Suprapubic skin (tissue), 4 donors: ENCODE data around the gene CACNB4. TPM values are rescaled to one million over a fixed set of nuclear protein-coding genes. Genes with fewer than 3 reads are reported as not detected.
"Not testable (repeated sequence)": the region's sequence is repeated elsewhere in the genome, so short reads cannot be mapped to it uniquely, and the experiment has no call there.

Experiments used
- DNase-seq, 2 donors: peaks; one replicate each; pipeline ENCODE4 v3.0.0-alpha.2; 2019; ENCODE audit warnings: low spot score in 2 of 2
- H3K27ac ChIP-seq: fragments of 200-600 bp; sonication (generic); one replicate; pipeline ENCODE4 v1.5.1; 2019
- H3K27me3 ChIP-seq: fragments of 200-600 bp; sonication (generic); one replicate; pipeline ENCODE4 v1.5.1; 2019
- H3K36me3 ChIP-seq: fragments of 200-600 bp; sonication (generic); one replicate; pipeline ENCODE4 v1.5.1; 2019
- H3K4me1 ChIP-seq: fragments of 200-600 bp; sonication (generic); one replicate; pipeline ENCODE4 v1.5.1; 2019
- H3K4me3 ChIP-seq: fragments of 200-600 bp; sonication (generic); one replicate; pipeline ENCODE4 v1.5.1; 2019; ENCODE audit warnings: mild to moderate bottlenecking
- H3K9me3 ChIP-seq: fragments of 200-600 bp; sonication (generic); one replicate; pipeline ENCODE4 v1.5.1; 2019
- EP300 ChIP-seq: sonication (generic); formaldehyde crosslinking; IDR thresholded peaks from one replicate; pipeline ENCODE4 v1.6.1; 2017; ENCODE audit warnings: antibody characterized with exemption
- POLR2A ChIP-seq, 2 donors: fragments of 450-650 bp; IDR thresholded peaks; one replicate each; pipeline ENCODE4 v1.6.1; 2017; ENCODE audit warnings: antibody characterized with exemption in 2 of 2, mild to moderate bottlenecking in 2 of 2, moderate library complexity in 2 of 2
- POLR2AphosphoS5 ChIP-seq, 3 donors: sonication (generic); formaldehyde crosslinking; IDR thresholded peaks; one replicate each; pipeline ENCODE4 v1.6.1; 2017; ENCODE audit warnings: antibody characterized with exemption in 3 of 3
- WGBS: methylation state at CpG from one replicate; pipeline ENCODE4 v1.1.5; 2018; 5-methylcytosine and 5-hydroxymethylcytosine counted together
- total RNA-seq, 4 donors: library from RNA; depleted of rRNA; stranded (reverse); fragments of >200 nt; gene quantifications; one replicate each; pipeline ENCODE4 v1.1.0, GENCODE V29; 2016
- TF ChIP-seq, protein P1 (sequence below), 2 donors: fragments of 200-600 bp in 1 of 2; fragments of 450-650 bp in 1 of 2; sonication (generic) in 1 of 2; IDR thresholded peaks; one replicate each; pipeline ENCODE4 v1.5.1; 2016 to 2019; ENCODE audit warnings: antibody characterized with exemption in 2 of 2, mild to moderate bottlenecking in 1 of 2, moderate library complexity in 1 of 2

The CACNB4 gene
- total RNA-seq, 4 donors from 2014 or later: 7.6 to 14.5 (median 10.7) TPM

DNA sequence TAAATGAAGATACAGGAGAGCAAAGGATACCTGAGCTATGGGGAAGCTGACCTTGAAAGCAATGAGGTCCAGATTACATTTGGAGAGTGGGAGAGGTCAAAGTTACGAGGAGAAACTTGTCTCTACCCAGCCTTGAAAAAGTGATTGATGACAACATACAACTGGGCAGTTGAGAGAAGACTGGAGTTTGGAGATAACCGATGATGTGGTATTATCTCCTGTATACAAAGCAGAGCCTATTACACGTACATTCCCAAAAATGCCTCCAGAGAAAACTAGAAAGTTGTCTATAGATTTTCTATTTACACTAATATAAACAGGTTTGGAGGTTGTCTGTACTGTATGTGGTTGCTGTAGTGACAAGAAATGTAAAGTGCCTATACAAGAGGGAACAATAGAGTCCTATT lies 299.0 kb downstream of the CACNB4 start:
- H3K27ac ChIP-seq: no peak overlapping the region
- DNase-seq: no peak
- peaks cover 3% of the 10 kb centered on the region for H3K4me1 ChIP-seq
- 92% methylated on average over 3 of the region's 3 CpGs for WGBS
- TF ChIP-seq POLR2A (IDR thresholded peaks at IDR 0.05) (no peak), EP300 (no peak), POLR2AphosphoS5 (IDR thresholded peaks at IDR 0.05) (no peak)
- TF ChIP-seq, protein P1, sequence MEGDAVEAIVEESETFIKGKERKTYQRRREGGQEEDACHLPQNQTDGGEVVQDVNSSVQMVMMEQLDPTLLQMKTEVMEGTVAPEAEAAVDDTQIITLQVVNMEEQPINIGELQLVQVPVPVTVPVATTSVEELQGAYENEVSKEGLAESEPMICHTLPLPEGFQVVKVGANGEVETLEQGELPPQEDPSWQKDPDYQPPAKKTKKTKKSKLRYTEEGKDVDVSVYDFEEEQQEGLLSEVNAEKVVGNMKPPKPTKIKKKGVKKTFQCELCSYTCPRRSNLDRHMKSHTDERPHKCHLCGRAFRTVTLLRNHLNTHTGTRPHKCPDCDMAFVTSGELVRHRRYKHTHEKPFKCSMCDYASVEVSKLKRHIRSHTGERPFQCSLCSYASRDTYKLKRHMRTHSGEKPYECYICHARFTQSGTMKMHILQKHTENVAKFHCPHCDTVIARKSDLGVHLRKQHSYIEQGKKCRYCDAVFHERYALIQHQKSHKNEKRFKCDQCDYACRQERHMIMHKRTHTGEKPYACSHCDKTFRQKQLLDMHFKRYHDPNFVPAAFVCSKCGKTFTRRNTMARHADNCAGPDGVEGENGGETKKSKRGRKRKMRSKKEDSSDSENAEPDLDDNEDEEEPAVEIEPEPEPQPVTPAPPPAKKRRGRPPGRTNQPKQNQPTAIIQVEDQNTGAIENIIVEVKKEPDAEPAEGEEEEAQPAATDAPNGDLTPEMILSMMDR (IDR thresholded peaks at IDR 0.05): no peak
- H3K4me3 ChIP-seq: no peak overlapping the region
- no peaks in the 10 kb centered on the region for H3K27me3 ChIP-seq
- no peaks in the 10 kb centered on the region for H3K9me3 ChIP-seq
- H3K36me3 ChIP-seq: peaks cover 20% of the 10 kb centered on the region

DNA sequence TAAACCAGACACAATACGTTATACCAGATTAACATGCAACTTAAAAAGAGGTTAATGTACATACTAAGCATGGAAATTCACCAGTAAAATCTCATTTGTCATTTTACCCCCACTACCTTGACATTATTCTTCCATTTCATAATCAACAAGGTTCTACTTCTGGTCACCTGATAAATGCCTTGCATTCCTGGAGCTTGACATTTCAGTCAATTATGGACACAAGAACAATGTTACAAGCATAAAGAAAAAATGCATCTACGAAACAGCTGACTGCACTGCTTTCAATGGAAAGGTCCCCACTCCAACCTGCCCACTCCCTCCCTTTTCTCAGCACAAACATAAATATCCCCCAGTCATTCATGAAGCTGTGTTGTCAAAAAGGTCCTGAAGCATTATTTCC lies 302.1 kb downstream of the CACNB4 start:
- H3K4me1 ChIP-seq: peaks cover 3% of the 10 kb centered on the region
- H3K36me3 ChIP-seq: peaks cover 9% of the 10 kb centered on the region
- H3K4me3 ChIP-seq: no peak overlapping the region
- 96% methylated on average over 2 of the region's 2 CpGs for WGBS
- no peak for DNase-seq
- H3K27me3 ChIP-seq: no peaks in the 10 kb centered on the region
- TF ChIP-seq POLR2A (IDR thresholded peaks at IDR 0.05): no peak
- no peak for TF ChIP-seq POLR2AphosphoS5 (IDR thresholded peaks at IDR 0.05)
- TF ChIP-seq, protein P1 (IDR thresholded peaks at IDR 0.05): no peak
- TF ChIP-seq EP300: no peak
- no peak overlapping the region for H3K27ac ChIP-seq
- no peaks in the 10 kb centered on the region for H3K9me3 ChIP-seq

DNA sequence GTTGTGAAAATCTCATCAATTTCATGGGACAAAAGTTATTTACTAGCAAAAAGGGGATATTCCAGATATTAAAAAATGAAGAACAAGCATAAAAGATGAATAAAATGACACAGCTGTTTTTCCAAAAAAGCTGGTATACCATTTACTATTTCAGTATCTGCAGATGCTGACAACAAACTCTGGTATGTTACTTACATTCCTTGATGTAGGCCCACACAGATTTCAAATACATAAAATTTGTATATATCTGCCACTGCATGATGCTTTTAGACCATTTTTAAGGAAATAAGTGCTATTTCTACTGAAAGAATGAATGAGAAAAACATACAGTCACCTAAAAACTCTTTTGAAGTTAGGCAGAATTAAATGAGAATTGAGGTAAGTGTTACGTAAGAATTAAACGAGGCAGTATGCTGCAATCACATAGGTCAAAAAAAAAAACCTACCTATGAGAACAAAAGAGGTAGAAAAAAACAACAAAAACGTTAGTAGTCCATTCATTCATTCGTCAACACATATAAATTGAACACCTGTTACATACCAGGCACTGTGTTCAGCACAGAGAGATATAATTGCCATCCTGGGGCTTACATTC lies 303.1 kb downstream of the CACNB4 start:
- no peak overlapping the region for H3K4me3 ChIP-seq
- no peaks in the 10 kb centered on the region for H3K9me3 ChIP-seq
- H3K4me1 ChIP-seq: no peaks in the 10 kb centered on the region
- no peak for DNase-seq
- WGBS: 70% methylated on average over 4 of the region's 4 CpGs
- H3K27ac ChIP-seq: no peak overlapping the region
- H3K27me3 ChIP-seq: no peaks in the 10 kb centered on the region
- H3K36me3 ChIP-seq: peaks cover 9% of the 10 kb centered on the region
- TF ChIP-seq POLR2A (IDR thresholded peaks at IDR 0.05) (no peak), POLR2AphosphoS5 (IDR thresholded peaks at IDR 0.05) (no peak), EP300 (no peak)
- TF ChIP-seq, protein P1 (IDR thresholded peaks at IDR 0.05): no peak

DNA sequence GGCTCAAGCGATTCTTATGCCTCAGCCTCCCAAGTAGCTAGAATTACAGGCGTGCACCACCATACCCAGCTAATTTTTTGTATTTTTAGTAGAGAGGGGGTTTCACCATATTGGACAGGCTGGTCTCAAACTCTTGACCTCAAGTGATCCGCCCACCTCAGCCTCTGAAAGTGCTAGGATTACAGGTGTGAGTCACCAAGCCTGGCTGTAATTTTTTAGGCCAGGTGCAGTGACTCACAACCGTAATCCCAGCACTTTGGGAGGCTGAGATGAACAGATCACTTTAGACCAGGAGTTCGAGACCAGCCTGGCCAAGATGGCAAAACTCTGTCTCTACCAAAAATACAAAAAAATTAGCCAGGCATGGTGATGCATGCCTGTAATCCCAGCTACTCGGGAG lies 304.4 kb downstream of the CACNB4 start:
- 93% methylated on average over 6 of the region's 6 CpGs for WGBS
- H3K27ac ChIP-seq, H3K4me3 ChIP-seq, H3K36me3 ChIP-seq, DNase-seq, H3K27me3 ChIP-seq, H3K4me1 ChIP-seq, H3K9me3 ChIP-seq: not testable (repeated sequence)

DNA sequence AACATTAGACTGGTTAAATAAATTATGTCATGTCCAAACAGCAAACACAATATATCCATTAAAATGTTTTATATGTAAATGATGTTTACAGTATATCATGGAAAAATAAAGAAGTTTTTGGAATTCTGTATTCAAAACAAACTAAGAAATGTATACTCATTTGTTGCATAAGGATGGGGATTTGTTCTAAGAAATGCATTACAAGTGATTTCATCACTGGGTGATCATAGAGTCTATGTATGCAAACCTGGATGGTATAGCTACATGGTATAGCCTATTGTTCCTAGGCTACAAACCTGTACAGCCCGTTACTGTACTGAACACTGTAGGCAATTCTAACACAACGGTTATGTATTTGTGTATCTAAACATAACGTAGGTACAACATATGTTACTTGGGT lies 305.7 kb downstream of the CACNB4 start:
- no peak for TF ChIP-seq POLR2A (IDR thresholded peaks at IDR 0.05)
- no peak for TF ChIP-seq POLR2AphosphoS5 (IDR thresholded peaks at IDR 0.05)
- TF ChIP-seq EP300: no peak
- TF ChIP-seq, protein P1 (IDR thresholded peaks at IDR 0.05): no peak
- WGBS: 90% methylated on average over 3 of the region's 3 CpGs
- Histone ChIP-seq H3K4me1 (no peaks in the 10 kb centered on the region), H3K4me3 (no peak overlapping the region), H3K36me3 (no peaks in the 10 kb centered on the region), H3K27ac (no peak overlapping the region), H3K27me3 (no peaks in the 10 kb centered on the region), H3K9me3 (no peaks in the 10 kb centered on the region)
- DNase-seq: no peak

DNA sequence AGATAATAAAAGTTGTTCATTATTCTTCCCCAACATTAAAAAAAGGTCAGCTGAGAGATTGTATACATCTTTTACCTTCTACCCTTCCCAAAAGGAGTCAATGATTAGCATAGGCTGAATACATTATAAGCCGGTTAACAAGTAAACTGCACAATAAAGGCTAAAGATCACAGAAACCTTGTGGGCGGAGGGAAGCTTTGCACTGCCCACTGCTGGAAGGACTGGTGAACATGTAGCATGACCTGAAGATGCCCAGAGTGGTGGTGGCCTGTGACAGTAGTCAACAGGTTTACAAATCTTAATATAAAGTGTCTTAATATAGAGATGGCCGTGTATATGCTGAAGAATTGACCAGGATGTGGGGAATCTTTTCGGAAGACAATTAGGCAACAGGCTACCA lies 306.3 kb downstream of the CACNB4 start:
- Histone ChIP-seq H3K9me3 (no peaks in the 10 kb centered on the region), H3K27me3 (no peaks in the 10 kb centered on the region), H3K4me1 (no peaks in the 10 kb centered on the region), H3K36me3 (no peaks in the 10 kb centered on the region), H3K4me3 (no peak overlapping the region), H3K27ac (no peak overlapping the region)
- no peak for TF ChIP-seq EP300
- TF ChIP-seq POLR2AphosphoS5 (IDR thresholded peaks at IDR 0.05): no peak
- TF ChIP-seq POLR2A (IDR thresholded peaks at IDR 0.05): no peak
- TF ChIP-seq, protein P1 (IDR thresholded peaks at IDR 0.05): no peak
- DNase-seq: no peak
- 93% methylated on average over 4 of the region's 4 CpGs for WGBS
